Esophagus muscularis mucosa (tissue), 4 donors: Measurements from ENCODE around the gene FBXW5. TPM values are rescaled to one million over a fixed set of nuclear protein-coding genes. Genes with fewer than 3 reads are reported as not detected.

Experiments
- DNase-seq: peaks from one replicate; pipeline ENCODE4 v3.0.0-alpha.2; 2017; ENCODE audit errors: extremely low spot score
- H3K27ac ChIP-seq, 4 donors: fragments of 200-600 bp; sonication (generic); replicated peaks in 1 of 4; 1 replicate in 3 of 4; 2 replicates in 1 of 4; pipeline ENCODE4 v1.5.1; 2016 to 2019; ENCODE audit warnings: mild to moderate bottlenecking in 1 of 4
- H3K27me3 ChIP-seq, 4 donors: fragments of 200-600 bp; sonication (generic); one replicate each; pipeline versions ENCODE4 v1.5.1 to v1.6.0; 2016 to 2019
- H3K36me3 ChIP-seq, 4 donors: fragments of 200-600 bp; sonication (generic); one replicate each; pipeline ENCODE4 v1.5.1; 2016 to 2019
- H3K4me1 ChIP-seq, 4 donors: fragments of 200-600 bp; sonication (generic); one replicate each; pipeline ENCODE4 v1.5.1; 2016 to 2019
- H3K4me3 ChIP-seq, 4 donors: fragments of 200-600 bp; sonication (generic); 1 replicate in 2 of 4; 2 replicates in 2 of 4; pipeline ENCODE4 v1.5.1; 2016 to 2019; ENCODE audit warnings: mild to moderate bottlenecking in 4 of 4, moderate library complexity in 1 of 4
- H3K9me3 ChIP-seq, 4 donors: fragments of 200-600 bp; sonication (generic); 1 replicate in 3 of 4; 2 replicates in 1 of 4; pipeline ENCODE4 v1.5.1; 2016 to 2019
- CTCF ChIP-seq, 3 experiments: fragments of 200-600 bp in 2 of 3; fragments of 450-650 bp in 1 of 3; sonication (generic) in 2 of 3; IDR thresholded peaks; one replicate each; pipeline ENCODE4 v1.5.1; 2017 to 2019; ENCODE audit warnings: antibody characterized with exemption in 3 of 3, mild to moderate bottlenecking in 2 of 3, moderate library complexity in 1 of 3
- EP300 ChIP-seq: sonication (generic); formaldehyde crosslinking; IDR thresholded peaks from one replicate; pipeline ENCODE4 v1.6.1; 2017; ENCODE audit warnings: antibody characterized with exemption
- POLR2A ChIP-seq: fragments of 450-650 bp; IDR thresholded peaks from one replicate; pipeline ENCODE4 v1.6.1; 2017; ENCODE audit warnings: antibody characterized with exemption, moderate library complexity, mild to moderate bottlenecking, low read depth
- POLR2AphosphoS5 ChIP-seq, 2 donors: sonication (generic); formaldehyde crosslinking; IDR thresholded peaks; one replicate each; pipeline ENCODE4 v1.6.1; 2017; ENCODE audit warnings: antibody characterized with exemption in 2 of 2
- WGBS: methylation state at CpG from one replicate; pipeline ENCODE4 v1.1.5; 2018; 5-methylcytosine and 5-hydroxymethylcytosine counted together
- intact Hi-C: fragments of 100-400 bp; cut with DNase I; formaldehyde crosslinking; loops from one replicate; pipeline ENCODE4 v1.15.1; 2023
- total RNA-seq, 4 donors: library from RNA; depleted of rRNA; stranded (reverse); fragments of >200 nt; gene quantifications; one replicate each; pipeline versions ENCODE4 v1.1.0 to v1.2.1, GENCODE V29; 2016

FBXW5 gene
- total RNA-seq, 4 donors from 2014 or later = 238 to 303 (median 267) TPM

- peaks cover 0 to 21% (median 0%) of the 10 kb centered on the region in 4 donors for H3K27me3 ChIP-seq
- no peaks in the 10 kb centered on the region for H3K36me3 ChIP-seq
- H3K4me1 ChIP-seq = peaks cover 3 to 10% (median 5%) of the 10 kb centered on the region in 4 donors
- WGBS = 89% methylated on average over 21 of the region's 28 CpGs
- H3K27ac ChIP-seq = no peak overlapping the region
- TF ChIP-seq POLR2A = no peak
- no peak for TF ChIP-seq CTCF (IDR thresholded peaks at IDR 0.05)
- no peak for TF ChIP-seq POLR2AphosphoS5 (IDR thresholded peaks at IDR 0.05)
- no peak for TF ChIP-seq EP300
- no peak overlapping the region for H3K4me3 ChIP-seq
- H3K9me3 ChIP-seq = no peaks in the 10 kb centered on the region
- no peak for DNase-seq
- intact Hi-C loops = no loop called here
Observed at GRCh38 chr9:136958898-136959850, 14.6 kb upstream of the FBXW5 start.

GRCh38 chr9:136958473-136958872, 13.9 kb upstream of the FBXW5 start:
- TF ChIP-seq CTCF (IDR thresholded peaks at IDR 0.05) (no peak), EP300 (no peak), POLR2AphosphoS5 (IDR thresholded peaks at IDR 0.05) (no peak)
- Histone ChIP-seq H3K27me3 (peaks cover 0 to 15% (median 0%) of the 10 kb centered on the region in 4 donors), H3K4me1 (peaks cover 0 to 9% (median 4%) of the 10 kb centered on the region in 4 donors), H3K9me3 (no peaks in the 10 kb centered on the region), H3K36me3 (no peaks in the 10 kb centered on the region), H3K4me3 (no peak overlapping the region), H3K27ac (no peak overlapping the region)
- no peak for DNase-seq
- intact Hi-C loops = no loop called here
- WGBS = 93% methylated on average over 6 of the region's 7 CpGs

GRCh38 chr9:136957901-136958300, 13.4 kb upstream of the FBXW5 start:
- no peak for TF ChIP-seq EP300
- no peak for TF ChIP-seq POLR2A
- no peak for TF ChIP-seq POLR2AphosphoS5 (IDR thresholded peaks at IDR 0.05)

GRCh38 chr9:136957461-136957860, 12.9 kb upstream of the FBXW5 start:
- TF ChIP-seq CTCF (IDR thresholded peaks at IDR 0.05) (no peak), EP300 (no peak), POLR2A (no peak), POLR2AphosphoS5 (IDR thresholded peaks at IDR 0.05) (no peak)
- no peaks in the 10 kb centered on the region for H3K36me3 ChIP-seq
- H3K4me1 ChIP-seq = peaks cover 0 to 9% (median 4%) of the 10 kb centered on the region in 4 donors
- DNase-seq = no peak
- peaks cover 0 to 15% (median 0%) of the 10 kb centered on the region in 4 donors for H3K27me3 ChIP-seq
- 91% methylated on average over 1 of the region's 1 CpG for WGBS
- intact Hi-C loops = no loop called here
- no peak overlapping the region for H3K27ac ChIP-seq
- no peaks in the 10 kb centered on the region for H3K9me3 ChIP-seq
- no peak overlapping the region for H3K4me3 ChIP-seq

More at GRCh38 chr9:136957901-136958300, 13.4 kb upstream of the FBXW5 start:
- no peaks in the 10 kb centered on the region for H3K36me3 ChIP-seq
- H3K27ac ChIP-seq = no peak overlapping the region
- intact Hi-C loops = no loop called here
- WGBS = 94% methylated on average over 6 of the region's 6 CpGs
- DNase-seq = no peak
- H3K9me3 ChIP-seq = no peaks in the 10 kb centered on the region
- peaks cover 0 to 15% (median 0%) of the 10 kb centered on the region in 4 donors for H3K27me3 ChIP-seq
- H3K4me3 ChIP-seq = no peak overlapping the region
- H3K4me1 ChIP-seq = peaks cover 0 to 9% (median 4%) of the 10 kb centered on the region in 4 donors

GRCh38 chr9:136956604-136957003, 12.1 kb upstream of the FBXW5 start:
- 95% methylated on average over 4 of the region's 4 CpGs for WGBS
- intact Hi-C loops = no loop called here
- DNase-seq = no peak

More at GRCh38 chr9:136956604-136957003, 12.1 kb upstream of the FBXW5 start:
- no peaks in the 10 kb centered on the region for H3K9me3 ChIP-seq
- peaks cover 0 to 15% (median 0%) of the 10 kb centered on the region in 4 donors for H3K27me3 ChIP-seq
- H3K4me1 ChIP-seq = peaks cover 0 to 6% (median 3%) of the 10 kb centered on the region in 4 donors
- H3K27ac ChIP-seq = no peak overlapping the region
- no peak for TF ChIP-seq POLR2A
- no peak for TF ChIP-seq CTCF (IDR thresholded peaks at IDR 0.05)
- no peak overlapping the region for H3K4me3 ChIP-seq
- no peaks in the 10 kb centered on the region for H3K36me3 ChIP-seq
